Fibroblast of the aortic adventitia (primary cell): ENCODE results near the gene TLE4. TPM values are rescaled to one million over a fixed set of nuclear protein-coding genes. Genes with fewer than 3 reads are reported as not detected.

Experiments used
- DNase-seq: peaks from one replicate; pipeline ENCODE4 v3.0.0-alpha.2; 2010; ENCODE audit warnings: low read depth
- H3K4me3 ChIP-seq: 2 replicates; pipeline ENCODE4 v1.5.1; 2011; ENCODE audit warnings: low read depth, mild to moderate bottlenecking, control low read depth, low read length, moderate library complexity
- total RNA-seq: library from RNA; depleted of rRNA; stranded (reverse); fragments of >200 nt; gene quantifications from 2 replicates; pipeline ENCODE4 v1.2.3, GENCODE V29; 2012; ENCODE audit warnings: low replicate concordance
- TF ChIP-seq, protein P1 (sequence below): IDR thresholded peaks from 2 replicates; pipeline ENCODE4 v1.5.1; 2011; ENCODE audit warnings: mild to moderate bottlenecking, low read length, control low read depth, inconsistent platforms; ENCODE audit not compliant: insufficient read depth

The TLE4 gene
- total RNA-seq, 1 donor: 14.7 TPM

DNA sequence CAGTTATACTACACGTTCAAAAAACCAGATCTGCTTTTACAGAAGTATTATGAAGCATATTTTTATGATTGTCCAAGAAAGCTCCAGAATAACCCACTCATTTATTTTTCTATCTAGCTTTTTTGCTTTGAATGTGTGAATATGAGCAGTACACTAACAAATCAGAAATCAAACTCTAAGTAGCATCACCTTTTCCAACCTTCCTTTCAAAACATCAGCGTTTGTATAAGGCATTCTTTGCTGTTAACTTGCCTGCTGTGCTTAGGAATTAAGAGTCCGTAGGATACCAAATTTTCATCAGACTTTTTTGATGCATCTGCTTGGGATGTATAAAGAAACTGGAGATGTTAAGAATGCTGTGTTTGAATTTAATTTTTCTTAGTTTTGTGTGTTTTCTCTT, 3.8 kb downstream of the TLE4 start:
- no peak for DNase-seq
- TF ChIP-seq, protein P1, sequence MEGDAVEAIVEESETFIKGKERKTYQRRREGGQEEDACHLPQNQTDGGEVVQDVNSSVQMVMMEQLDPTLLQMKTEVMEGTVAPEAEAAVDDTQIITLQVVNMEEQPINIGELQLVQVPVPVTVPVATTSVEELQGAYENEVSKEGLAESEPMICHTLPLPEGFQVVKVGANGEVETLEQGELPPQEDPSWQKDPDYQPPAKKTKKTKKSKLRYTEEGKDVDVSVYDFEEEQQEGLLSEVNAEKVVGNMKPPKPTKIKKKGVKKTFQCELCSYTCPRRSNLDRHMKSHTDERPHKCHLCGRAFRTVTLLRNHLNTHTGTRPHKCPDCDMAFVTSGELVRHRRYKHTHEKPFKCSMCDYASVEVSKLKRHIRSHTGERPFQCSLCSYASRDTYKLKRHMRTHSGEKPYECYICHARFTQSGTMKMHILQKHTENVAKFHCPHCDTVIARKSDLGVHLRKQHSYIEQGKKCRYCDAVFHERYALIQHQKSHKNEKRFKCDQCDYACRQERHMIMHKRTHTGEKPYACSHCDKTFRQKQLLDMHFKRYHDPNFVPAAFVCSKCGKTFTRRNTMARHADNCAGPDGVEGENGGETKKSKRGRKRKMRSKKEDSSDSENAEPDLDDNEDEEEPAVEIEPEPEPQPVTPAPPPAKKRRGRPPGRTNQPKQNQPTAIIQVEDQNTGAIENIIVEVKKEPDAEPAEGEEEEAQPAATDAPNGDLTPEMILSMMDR: no peak
- no peak overlapping the region for H3K4me3 ChIP-seq

DNA sequence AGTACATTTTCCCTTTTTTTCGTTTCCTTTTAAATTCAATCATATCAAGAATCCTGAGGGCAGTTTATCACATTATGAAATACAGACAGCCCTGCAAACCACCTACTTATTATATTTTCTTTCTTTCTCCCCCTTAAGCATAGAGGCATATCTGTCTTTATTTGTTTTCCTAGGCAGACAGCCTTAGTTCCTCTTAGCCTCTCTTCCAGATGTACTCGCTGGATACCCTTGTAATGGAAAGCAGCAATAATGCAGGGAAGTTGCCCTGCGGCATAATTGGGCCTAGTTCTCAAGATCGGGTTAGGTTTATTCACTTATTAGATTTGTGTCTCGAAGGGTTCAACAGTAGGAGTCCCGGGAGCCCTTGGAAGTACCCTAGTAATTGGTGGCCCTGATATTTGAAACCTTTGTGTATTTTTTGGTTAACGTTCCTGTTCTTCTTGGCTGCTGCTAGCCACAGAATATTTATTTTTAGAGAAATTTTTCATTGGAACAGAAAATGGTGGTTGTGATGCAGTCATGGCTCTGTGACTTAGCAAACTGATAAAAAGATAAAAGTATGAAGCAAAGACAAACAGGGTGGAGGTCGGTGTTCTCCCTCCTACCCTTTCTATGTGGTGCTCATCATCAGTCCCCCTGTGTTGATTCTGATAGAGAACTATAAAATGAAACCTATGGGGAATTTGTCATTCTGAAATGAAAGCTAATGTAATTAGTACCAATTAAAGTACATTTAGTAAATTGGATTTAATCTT, 6.4 kb downstream of the TLE4 start:
- DNase-seq: peak; percentile 58
- TF ChIP-seq, protein P1: no peak
- H3K4me3 ChIP-seq: peak overlapping the region; percentile 34

DNA sequence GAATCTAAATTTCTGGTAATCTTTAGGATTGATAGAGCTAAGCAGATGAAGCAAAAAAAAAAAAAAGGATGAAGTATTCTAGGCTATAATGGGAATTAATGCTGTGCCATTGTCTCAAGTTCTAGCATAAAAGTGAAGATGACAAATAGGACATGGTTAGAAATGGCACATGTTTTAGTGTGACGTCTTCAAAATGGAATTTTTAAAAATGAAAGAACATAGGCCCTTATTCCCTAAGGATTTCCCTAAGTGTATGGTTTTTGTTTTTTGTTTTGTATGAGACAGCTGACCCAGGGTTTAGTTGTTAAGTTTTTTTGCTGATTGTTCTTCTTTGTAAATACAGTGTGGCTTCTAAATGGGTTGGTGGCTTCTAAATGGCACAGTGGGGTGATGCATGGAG, 7.1 kb downstream of the TLE4 start:
- H3K4me3 ChIP-seq: no peak overlapping the region
- TF ChIP-seq, protein P1: no peak
- DNase-seq: no peak

DNA sequence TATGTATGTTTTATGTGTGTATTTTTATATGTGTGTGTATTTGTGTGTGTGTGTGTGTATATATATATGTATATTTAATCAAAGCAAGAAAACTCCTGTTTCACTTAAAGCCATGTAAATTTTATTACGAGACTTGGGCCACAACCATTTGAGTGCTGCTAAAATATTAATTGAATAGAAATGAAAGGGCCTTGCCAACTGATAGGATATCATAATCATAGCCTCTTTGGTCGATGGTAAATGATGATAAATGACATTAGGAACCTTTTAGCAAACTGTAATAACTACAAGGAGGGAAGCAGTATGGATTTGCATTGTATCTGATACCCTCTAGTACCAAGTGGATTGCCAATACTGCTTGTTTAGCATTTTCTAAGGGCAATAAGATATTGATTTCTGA, 7.9 kb downstream of the TLE4 start:
- TF ChIP-seq, protein P1: no peak
- DNase-seq: no peak
- no peak overlapping the region for H3K4me3 ChIP-seq

DNA sequence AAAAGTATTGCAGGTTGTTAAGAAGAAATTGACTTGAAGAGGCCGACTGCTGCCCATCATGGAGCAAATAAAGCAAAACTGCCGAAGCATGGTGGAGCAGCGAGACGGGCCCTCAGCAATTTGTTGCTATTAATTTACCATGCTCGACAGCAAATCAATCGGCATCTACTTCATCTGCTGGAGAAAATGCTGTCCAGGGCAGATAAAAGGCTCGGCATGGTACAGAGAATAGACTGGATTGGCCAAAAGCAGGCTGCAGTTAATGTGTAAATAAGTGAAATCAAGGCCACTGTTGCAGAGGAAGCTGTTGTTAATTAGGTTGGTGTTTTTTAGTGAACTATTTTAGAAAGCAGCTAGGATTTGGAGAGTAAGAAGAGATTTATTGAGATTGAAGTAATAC, 8.3 kb downstream of the TLE4 start:
- DNase-seq: no peak
- TF ChIP-seq, protein P1: no peak
- no peak overlapping the region for H3K4me3 ChIP-seq

DNA sequence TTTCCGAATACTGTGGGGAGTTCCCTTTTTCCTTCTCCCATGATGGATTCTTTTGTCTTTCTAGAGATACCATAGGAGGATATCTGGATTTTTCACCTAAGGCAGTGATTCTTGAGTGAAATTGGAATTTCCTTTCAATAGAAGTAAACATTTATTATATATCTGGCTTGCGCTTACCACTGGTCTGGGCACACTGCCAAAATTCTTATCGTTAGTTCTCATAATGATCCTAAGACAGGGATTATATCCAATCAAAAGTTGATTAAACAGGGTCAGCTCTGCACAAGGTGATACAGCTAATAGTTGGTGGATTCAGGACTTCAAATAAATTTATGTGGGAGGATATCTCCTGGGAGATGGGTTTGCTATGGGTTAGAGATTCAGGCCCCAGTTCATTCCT, 9.6 kb downstream of the TLE4 start:
- TF ChIP-seq, protein P1: no peak
- DNase-seq: peak; percentile 51
- no peak overlapping the region for H3K4me3 ChIP-seq

DNA sequence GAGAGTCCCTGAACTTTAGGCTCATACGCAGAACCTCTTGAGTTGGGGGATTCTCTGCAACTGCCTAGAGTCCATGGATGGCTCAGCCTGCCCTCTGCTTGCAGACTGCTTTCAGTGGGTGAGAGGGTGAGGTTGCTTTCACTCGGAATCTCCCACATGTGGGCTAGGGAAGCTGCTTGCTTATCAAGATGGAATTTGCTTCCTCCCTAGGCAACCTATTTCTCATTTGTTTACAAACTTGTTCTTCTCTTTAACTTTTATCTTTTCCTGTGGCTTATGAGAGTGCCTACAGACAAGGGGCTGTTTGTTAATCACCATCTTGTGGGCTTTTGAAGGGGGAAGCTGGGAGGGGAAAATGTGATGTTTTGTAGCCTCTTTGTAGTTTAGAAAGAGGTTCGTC, 10.0 kb downstream of the TLE4 start:
- TF ChIP-seq, protein P1: no peak
- H3K4me3 ChIP-seq: no peak overlapping the region
- peak; percentile 60 for DNase-seq
